HCT116 (cell line): Measurements from ENCODE around the gene PLA2R1.

ENCODE experiments used
- EZH2 ChIP-seq: fragments of 200-600 bp; sonication (generic); IDR thresholded peaks from 2 replicates; pipeline ENCODE4 v1.6.1; 2017; ENCODE audit warnings: antibody characterized with exemption, mixed run types
- MAX ChIP-seq: IDR thresholded peaks from 2 replicates; pipeline ENCODE4 v1.6.1; 2012
- POLR2A ChIP-seq: IDR thresholded peaks from 2 replicates; pipeline ENCODE4 v1.7.0; 2011; ENCODE audit warnings: borderline replicate concordance; ENCODE audit not compliant: insufficient read depth, insufficient read length; ENCODE audit errors: extremely low read depth
- POLR2AphosphoS5 ChIP-seq: IDR thresholded peaks from 2 replicates; pipeline ENCODE4 v1.6.1; 2011; ENCODE audit warnings: mild to moderate bottlenecking, low read depth, low read length, moderate library complexity
- RAD21 ChIP-seq: IDR thresholded peaks from 2 replicates; pipeline ENCODE4 v1.6.1; 2012; ENCODE audit warnings: low read depth, mild to moderate bottlenecking
- SP1 ChIP-seq: IDR thresholded peaks from 2 replicates; pipeline ENCODE4 v1.6.1; 2012; ENCODE audit warnings: low read depth
- ZNF274 ChIP-seq: fragments of 200-500 bp; sonication (Bioruptor generic); IDR thresholded peaks from 2 replicates; pipeline ENCODE4 v1.6.1; 2014; ENCODE audit warnings: mild to moderate bottlenecking, low read depth, low read length, inconsistent platforms
- TF ChIP-seq, protein P1 (sequence below), 3 experiments: fragments of 200-600 bp in 1 of 3; sonication (generic) in 1 of 3; IDR thresholded peaks in 2 of 3; conservative IDR thresholded peaks in 1 of 3; 2 replicates each; pipeline ENCODE4 v1.5.1; 2012 to 2017; ENCODE audit warnings: low read depth in 2 of 3, low read length in 2 of 3, antibody characterized with exemption in 1 of 3, borderline replicate concordance in 1 of 3, control low read depth in 1 of 3, mild to moderate bottlenecking in 1 of 3, mixed read lengths in 1 of 3, mixed run types in 1 of 3, moderate library complexity in 1 of 3; ENCODE audit not compliant: insufficient read depth in 1 of 3

DNA sequence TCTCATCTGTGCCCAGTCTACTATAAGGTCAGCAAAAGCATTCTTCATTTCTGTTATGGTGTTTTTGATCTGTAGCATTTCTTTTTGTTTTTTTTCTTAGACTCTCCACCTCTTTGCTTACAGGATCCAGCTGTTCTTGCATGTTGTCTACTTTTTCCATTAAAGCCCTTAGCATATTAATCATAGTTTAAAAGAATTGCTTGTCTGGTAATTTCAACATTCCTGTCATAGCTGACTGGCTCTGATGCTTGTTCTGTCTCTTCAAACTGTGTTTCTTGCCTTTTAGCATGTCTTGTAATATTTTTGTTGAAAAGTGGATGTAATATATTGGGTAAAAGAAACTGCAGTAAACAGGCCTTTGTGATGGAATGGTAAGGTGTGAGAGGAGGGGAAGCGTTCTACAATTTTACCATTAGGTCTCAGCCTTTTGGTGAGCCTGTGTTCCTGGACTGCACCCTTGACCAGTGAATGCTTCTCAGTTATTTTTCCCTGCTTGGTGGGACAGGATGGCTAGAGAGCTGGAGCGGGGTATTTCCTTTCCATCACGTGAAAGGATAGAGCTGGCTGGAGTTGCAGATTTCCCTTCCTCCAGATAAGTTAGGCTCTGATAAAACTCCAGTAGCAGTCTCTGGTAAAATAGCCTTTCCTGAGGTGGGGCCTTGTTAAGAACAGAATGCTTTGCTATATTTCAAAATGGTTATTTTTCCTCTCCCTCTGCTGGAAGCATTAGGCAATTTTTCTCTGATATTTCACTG lies 65.4 kb downstream of the PLA2R1 start:
- TF ChIP-seq, protein P1, sequence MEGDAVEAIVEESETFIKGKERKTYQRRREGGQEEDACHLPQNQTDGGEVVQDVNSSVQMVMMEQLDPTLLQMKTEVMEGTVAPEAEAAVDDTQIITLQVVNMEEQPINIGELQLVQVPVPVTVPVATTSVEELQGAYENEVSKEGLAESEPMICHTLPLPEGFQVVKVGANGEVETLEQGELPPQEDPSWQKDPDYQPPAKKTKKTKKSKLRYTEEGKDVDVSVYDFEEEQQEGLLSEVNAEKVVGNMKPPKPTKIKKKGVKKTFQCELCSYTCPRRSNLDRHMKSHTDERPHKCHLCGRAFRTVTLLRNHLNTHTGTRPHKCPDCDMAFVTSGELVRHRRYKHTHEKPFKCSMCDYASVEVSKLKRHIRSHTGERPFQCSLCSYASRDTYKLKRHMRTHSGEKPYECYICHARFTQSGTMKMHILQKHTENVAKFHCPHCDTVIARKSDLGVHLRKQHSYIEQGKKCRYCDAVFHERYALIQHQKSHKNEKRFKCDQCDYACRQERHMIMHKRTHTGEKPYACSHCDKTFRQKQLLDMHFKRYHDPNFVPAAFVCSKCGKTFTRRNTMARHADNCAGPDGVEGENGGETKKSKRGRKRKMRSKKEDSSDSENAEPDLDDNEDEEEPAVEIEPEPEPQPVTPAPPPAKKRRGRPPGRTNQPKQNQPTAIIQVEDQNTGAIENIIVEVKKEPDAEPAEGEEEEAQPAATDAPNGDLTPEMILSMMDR (IDR thresholded peaks at IDR 0.05 in 2 of 3, conservative IDR thresholded peaks at IDR 0.05 in 1 of 3; ENCODE audit: borderline replicate concordance in 1 of 3, insufficient read depth in 1 of 3, low read depth in 2 of 3, low read length in 2 of 3): peak in 1 of 3 experiments; percentile 30; a peak in 1 of 6 replicates
- TF ChIP-seq POLR2A (no peak), EZH2 (no peak), POLR2AphosphoS5 (no peak), RAD21 (no peak), MAX (no peak), SP1 (no peak), ZNF274 (no peak)
